Lung microvascular endothelial cell (primary cell): Measurements from ENCODE around the gene GASK1B. TPM values are rescaled to one million over a fixed set of nuclear protein-coding genes. Genes with fewer than 3 reads are reported as not detected.

Source experiments
- DNase-seq, 2 donors: peaks; one replicate each; pipeline versions ENCODE4 v3.0.0 to v3.0.0-alpha.2; 2010; ENCODE audit warnings: low read depth in 2 of 2
- total RNA-seq: library from RNA; depleted of rRNA; stranded (reverse); fragments of >200 nt; gene quantifications from 2 replicates; pipeline ENCODE4 v1.2.1, GENCODE V29; 2014

The GASK1B gene
- total RNA-seq, 1 donor from 2014 or later = 32.7 TPM

- DNase-seq = no peak
Measured at GRCh38 chr4:158146736-158147135, 26.1 kb downstream of the GASK1B start.

- DNase-seq = no peak
Measured at GRCh38 chr4:158139086-158139485, 33.7 kb downstream of the GASK1B start.

- DNase-seq = no peak
Measured at GRCh38 chr4:158134222-158134621, 38.6 kb downstream of the GASK1B start.

- DNase-seq = no peak
Measured at GRCh38 chr4:158133551-158133950, 39.3 kb downstream of the GASK1B start.

GRCh38 chr4:158131027-158131426, 41.8 kb downstream of the GASK1B start:
- DNase-seq = no peak

- no peak for DNase-seq
Measured at GRCh38 chr4:158130204-158130603, 42.6 kb downstream of the GASK1B start.

- no peak for DNase-seq
Measured at GRCh38 chr4:158129694-158130093, 43.1 kb downstream of the GASK1B start.

GRCh38 chr4:158128540-158128939, 44.3 kb downstream of the GASK1B start:
- no peak for DNase-seq

GRCh38 chr4:158125310-158125709, 47.5 kb downstream of the GASK1B start:
- no peak for DNase-seq

Other genes with a start within 250 kb of the GASK1B start
- gene TMEM144, start 37.5 kb upstream of the GASK1B start, total RNA-seq = 2.4 and 5.8 TPM in 2 replicates